Measurements from ENCODE around the gene SOAT1.
"Not testable (repeated sequence)": the region's sequence is repeated elsewhere in the genome, so short reads cannot be mapped to it uniquely, and the experiment has no call there.

The SOAT1 gene

GRCh38 chr1:179293340-179294327 is at the start of gene SOAT1:
TSS of gene SOAT1 (plus strand) at chr1:179293797. CDS start at chr1:179302685, 8,888 bp downstream.
- DNase-seq = peak; percentile 96

- DNase-seq = not testable (repeated sequence)
Observed at GRCh38 chr1:179245426-179245825, 48.2 kb upstream of the SOAT1 start.

- no peak for DNase-seq
Observed at GRCh38 chr1:179247923-179248322, 45.7 kb upstream of the SOAT1 start.

- DNase-seq = no peak
Observed at GRCh38 chr1:179251675-179252074, 41.9 kb upstream of the SOAT1 start.

- no peak for DNase-seq
Observed at GRCh38 chr1:179252606-179253005, 41.0 kb upstream of the SOAT1 start.

GRCh38 chr1:179253286-179253972 is 40.2 kb upstream of the SOAT1 start:
- DNase-seq = no peak

GRCh38 chr1:179262183-179262582 is 31.4 kb upstream of the SOAT1 start:
- DNase-seq = no peak

- DNase-seq = no peak
Observed at GRCh38 chr1:179263121-179263520, 30.5 kb upstream of the SOAT1 start.

- no peak for DNase-seq
Observed at GRCh38 chr1:179264507-179264906, 29.1 kb upstream of the SOAT1 start.

- no peak for DNase-seq
Observed at GRCh38 chr1:179269071-179269470, 24.5 kb upstream of the SOAT1 start.

GRCh38 chr1:179274424-179274823 is 19.2 kb upstream of the SOAT1 start:
- DNase-seq = not testable (repeated sequence)

- no peak for DNase-seq
Observed at GRCh38 chr1:179278920-179279319, 14.7 kb upstream of the SOAT1 start.

- no peak for DNase-seq
Observed at GRCh38 chr1:179283992-179284391, 9.6 kb upstream of the SOAT1 start.

- no peak for DNase-seq
Observed at GRCh38 chr1:179287946-179288345, 5.7 kb upstream of the SOAT1 start.

- no peak for DNase-seq
Observed at GRCh38 chr1:179288977-179289376, 4.6 kb upstream of the SOAT1 start.

- no peak for DNase-seq
Observed at GRCh38 chr1:179295164-179295755, 1.7 kb downstream of the SOAT1 start.

GRCh38 chr1:179296356-179297104 is 2.9 kb downstream of the SOAT1 start:
- no peak for DNase-seq

- DNase-seq = no peak
Observed at GRCh38 chr1:179297105-179297378, 3.4 kb downstream of the SOAT1 start.

GRCh38 chr1:179298952-179299351 is 5.4 kb downstream of the SOAT1 start:
- DNase-seq = peak; percentile 82

- no peak for DNase-seq
Observed at GRCh38 chr1:179300112-179300511, 6.5 kb downstream of the SOAT1 start.

- DNase-seq = no peak
Observed at GRCh38 chr1:179302070-179302469, 8.5 kb downstream of the SOAT1 start.

- no peak for DNase-seq
Observed at GRCh38 chr1:179303200-179303785, 9.7 kb downstream of the SOAT1 start.

GRCh38 chr1:179305450-179305849 is 11.9 kb downstream of the SOAT1 start:
- DNase-seq = no peak

Data from activated CD4-positive, alpha-beta T cell treated with anti-CD3 and anti-CD28 coated beads, Interleukin-2, amount 50 U/mL, for 16 hours (primary cell).